H4 (cell line): ENCODE measurements around the gene SCRT2. TPM values are rescaled to one million over a fixed set of nuclear protein-coding genes. Genes with fewer than 3 reads are reported as not detected.

Experiments used
- DNase-seq: peaks from one replicate; pipeline ENCODE4 v3.0.0-alpha.2; 2015; ENCODE audit warnings: low spot score
- total RNA-seq: library from RNA; depleted of rRNA; stranded (reverse); fragments of >200 nt; shearing (Covaris generic); gene quantifications from 2 replicates; pipeline ENCODE4 v1.2.3, GENCODE V29; 2014; rRNA removed

SCRT2 gene
- total RNA-seq, 1 experiment from 2014 or later: not detected

DNA sequence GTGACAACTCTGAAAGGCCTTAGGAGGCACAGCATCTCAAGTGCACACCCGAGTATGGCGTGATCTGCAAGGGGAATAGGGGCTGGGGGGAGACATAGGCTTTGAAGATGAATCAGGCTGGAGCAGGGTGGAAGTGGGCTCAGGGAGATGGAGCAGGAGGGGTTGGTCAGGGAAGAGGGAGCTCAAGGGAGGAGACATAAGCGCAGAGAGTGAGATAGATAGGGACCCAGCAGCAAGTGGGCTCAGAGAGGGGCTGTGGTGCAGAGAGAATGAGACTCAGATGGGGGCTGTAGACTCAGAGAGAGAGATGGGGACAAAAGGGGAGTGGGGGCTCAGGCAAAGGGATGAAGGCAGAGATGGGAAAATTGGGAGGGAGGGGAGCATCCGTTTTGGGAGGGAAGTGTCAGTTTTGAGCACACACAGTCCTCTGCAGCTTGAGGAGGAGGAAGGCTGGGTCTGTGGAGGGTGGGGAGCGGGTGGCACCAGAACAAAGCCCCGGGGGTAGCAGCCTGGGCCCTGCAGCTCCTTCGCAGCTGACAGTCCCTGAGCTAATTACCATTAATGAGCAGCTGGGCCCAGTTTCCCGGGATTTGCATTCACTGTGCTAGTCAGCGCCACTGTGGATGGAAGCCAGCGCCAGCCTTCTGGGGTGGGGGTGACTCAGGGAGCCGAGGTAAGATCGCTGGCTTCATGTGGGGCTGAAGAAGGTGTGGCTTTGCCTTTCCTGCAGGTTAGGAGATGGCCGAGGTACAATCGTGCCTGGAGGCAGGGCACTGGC is 41.3 kb downstream of the SCRT2 start:
- no peak for DNase-seq

DNA sequence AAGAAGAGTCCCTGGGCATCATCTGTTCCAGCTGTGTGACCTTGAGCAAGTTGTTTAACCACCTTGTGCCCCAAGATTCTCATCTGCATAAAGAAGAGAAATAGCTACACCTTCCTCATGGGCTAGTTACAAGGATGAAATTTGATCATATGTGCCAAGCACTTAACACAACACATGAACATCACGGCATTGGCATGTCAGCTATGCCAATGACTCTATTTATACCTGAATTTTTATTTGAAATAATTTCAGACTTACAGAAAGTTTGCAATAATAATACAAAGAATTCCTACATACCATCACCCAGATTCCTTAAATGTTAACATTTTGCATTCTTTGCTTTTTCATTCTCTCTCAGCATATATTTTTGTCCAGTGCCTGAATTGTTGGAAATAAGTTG is 44.5 kb downstream of the SCRT2 start:
- DNase-seq: no peak

DNA sequence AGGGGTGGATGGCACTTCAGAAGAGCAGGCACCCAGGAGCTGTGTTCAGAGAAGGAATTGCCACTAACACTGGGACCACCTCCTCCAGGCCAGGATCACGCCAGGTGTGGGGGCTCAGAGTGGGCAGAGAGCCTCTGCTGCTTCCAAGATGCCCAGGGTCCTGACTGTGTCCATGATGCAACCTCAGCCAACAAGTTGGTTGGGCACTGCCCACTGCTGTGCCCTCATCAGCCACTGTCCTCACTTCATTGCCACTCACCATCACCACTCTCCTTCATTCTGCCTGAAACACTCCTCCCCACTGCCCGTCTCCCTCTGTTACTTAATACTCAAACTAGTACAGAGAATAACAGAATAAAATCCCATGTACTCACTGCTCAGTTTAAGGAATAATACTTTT is 49.0 kb downstream of the SCRT2 start:
- DNase-seq: no peak

DNA sequence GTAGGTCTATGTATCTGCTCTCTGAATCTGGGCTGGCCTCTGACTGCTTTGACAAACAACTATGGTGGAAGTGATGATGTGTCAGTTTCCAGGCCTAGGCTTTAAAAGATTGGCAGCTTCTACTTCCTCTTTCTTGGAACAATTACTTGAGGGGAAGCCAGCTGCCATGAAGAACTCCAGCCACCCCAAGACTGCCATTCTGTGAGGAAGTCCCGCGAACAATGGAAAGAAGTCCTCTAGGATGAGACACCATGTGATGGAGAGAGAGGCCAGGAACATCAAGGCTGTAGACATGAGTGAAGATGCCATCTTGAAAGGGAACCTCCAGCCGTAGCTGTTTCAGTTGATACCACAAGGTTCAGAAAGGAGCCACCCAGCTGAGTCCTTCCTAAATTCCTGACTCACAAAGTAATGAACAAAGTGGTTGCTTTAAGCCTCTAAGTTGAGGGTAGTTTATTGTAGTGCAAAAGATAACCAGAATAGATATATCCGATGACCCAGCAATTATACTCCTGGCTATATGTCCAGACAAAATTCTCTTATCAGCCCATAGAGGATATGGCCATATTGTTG is 50.2 kb downstream of the SCRT2 start:
- DNase-seq: no peak

- no peak for DNase-seq
These were observed 51.9 kb downstream of the SCRT2 start for GRCh38 chr20:623704-624103.

- no peak for DNase-seq
These were observed 52.6 kb downstream of the SCRT2 start for GRCh38 chr20:623021-623420.

GRCh38 chr20:622161-622560 is 53.4 kb downstream of the SCRT2 start:
- DNase-seq: no peak

- no peak for DNase-seq
These were observed 54.4 kb downstream of the SCRT2 start for GRCh38 chr20:621125-621756.

DNA sequence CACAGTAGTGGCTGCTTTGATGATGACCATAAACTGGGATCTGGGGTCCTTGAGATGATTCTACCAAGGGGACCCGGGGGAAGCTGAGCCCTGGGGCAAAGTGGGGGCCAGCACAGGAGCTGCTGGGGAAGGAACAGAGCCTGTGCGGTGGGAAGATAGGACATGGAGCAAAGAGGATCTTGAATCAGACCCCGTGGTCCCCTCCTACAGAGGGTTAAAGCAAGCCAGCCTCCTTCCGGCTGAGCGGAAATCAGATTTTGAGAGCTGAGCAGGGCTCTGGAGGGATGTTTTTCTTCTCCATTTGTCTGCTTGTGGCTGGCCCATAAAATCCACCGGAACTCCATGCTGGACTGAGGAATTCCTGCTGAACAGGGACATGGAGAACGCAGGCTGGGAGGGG is 55.4 kb downstream of the SCRT2 start:
- no peak for DNase-seq

GRCh38 chr20:618980-619379 is 56.6 kb downstream of the SCRT2 start:
- no peak for DNase-seq

DNA sequence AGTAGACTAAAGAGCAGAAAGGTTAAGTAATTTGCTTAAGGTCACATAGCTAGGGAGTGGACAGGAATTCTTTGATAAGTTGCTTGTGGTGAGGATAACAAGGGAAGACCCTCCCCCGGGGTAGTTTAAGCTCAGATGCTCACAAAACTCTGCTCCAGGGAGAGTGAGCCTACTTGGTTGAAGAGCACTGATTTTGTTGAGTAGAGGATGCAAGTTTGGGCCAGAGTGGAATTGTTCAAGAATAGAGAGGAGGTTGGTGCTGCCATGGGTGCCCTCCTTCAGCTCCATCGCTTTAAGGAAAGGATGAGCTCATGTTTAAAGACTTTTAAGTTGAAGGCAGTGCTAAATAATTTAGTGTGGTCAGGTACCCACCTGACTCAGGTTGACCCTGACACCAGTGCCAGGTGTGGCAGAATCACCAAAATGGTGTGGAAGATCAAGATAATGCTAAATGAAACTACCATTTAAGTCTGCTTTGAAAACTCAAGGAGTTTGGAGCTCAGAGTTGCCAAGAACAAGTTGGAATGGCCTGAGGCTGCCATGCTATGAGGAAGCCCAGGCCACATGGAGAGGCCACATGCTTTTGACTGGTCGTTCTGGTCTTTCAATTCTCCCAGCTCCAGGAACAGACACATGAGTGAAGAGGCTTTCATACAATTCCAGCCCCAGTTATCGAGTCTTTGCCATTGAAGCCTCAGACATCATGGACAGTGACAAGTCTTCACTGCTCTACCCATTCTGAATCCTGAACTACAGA is 57.5 kb downstream of the SCRT2 start:
- DNase-seq: no peak

DNA sequence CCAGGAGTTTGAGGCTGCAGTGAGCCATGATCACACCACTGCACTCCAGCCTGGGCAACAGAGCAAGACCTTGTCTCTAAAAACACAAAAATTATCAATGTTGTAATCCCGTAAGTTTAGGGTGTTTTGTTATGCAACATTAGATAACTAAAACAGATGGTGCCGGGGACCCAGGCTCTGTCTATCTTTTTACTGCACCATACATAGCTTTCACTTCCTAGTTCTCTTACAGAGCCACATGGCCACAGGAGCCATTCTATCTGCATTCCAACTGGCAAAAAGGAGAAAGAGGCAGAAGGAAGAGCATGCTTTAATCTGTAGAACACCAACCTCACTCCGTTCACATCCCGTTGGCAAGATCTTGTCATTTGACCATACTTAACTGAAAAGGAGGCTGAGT is 60.1 kb downstream of the SCRT2 start:
- DNase-seq: no peak

DNA sequence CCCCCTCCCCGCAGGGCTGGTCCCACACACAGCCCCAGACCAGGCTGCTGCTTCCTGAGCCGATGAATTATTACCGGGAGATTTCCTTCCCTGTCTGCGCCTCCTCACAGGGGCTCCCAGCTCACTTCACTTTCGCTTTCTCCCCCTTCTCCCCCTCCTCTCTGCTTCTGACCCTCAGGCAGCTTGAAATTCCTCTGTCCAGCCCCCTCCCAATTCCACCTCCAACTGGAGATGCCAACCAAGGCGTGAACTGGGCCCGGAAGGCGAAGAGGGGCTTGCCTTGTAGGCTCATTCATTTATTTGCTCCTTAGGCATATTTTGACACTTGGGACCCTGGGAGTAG is 63.8 kb downstream of the SCRT2 start:
- DNase-seq: no peak

Other genes starting within 250 kb of the SCRT2 start
- 18.0 and 21.6 TPM in 2 replicates for gene TBC1D20, start 213.3 kb downstream of the SCRT2 start, total RNA-seq
- gene CSNK2A1, start 132.0 kb downstream of the SCRT2 start, total RNA-seq: 161 and 197 TPM in 2 replicates
- gene TCF15, start 65.5 kb downstream of the SCRT2 start, total RNA-seq: not detected in 2 replicates
- 153 and 165 TPM in 2 replicates for gene SRXN1, start 22.6 kb downstream of the SCRT2 start, total RNA-seq
- 0.12 TPM in 1 of 2 replicates, not detected in the other for gene SLC52A3, start 92.7 kb upstream of the SCRT2 start, total RNA-seq
- 2.3 and 6.7 TPM in 2 replicates for gene FAM110A, start 157.9 kb upstream of the SCRT2 start, total RNA-seq
- gene ANGPT4, start 240.5 kb upstream of the SCRT2 start, total RNA-seq: 0.53 and 1.3 TPM in 2 replicates